HG03469 (cell line): ENCODE measurements around the gene MRPS34.

ENCODE experiments used
- ATAC-seq: cut with Tn5 transposase; IDR thresholded peaks from one replicate; pipeline ENCODE4 v1.9.1; 2021; ENCODE audit warnings: mild to moderate bottlenecking, moderate library complexity, moderate number of reproducible peaks; ENCODE audit not compliant: unreplicated experiment

Gene MRPS34

DNA sequence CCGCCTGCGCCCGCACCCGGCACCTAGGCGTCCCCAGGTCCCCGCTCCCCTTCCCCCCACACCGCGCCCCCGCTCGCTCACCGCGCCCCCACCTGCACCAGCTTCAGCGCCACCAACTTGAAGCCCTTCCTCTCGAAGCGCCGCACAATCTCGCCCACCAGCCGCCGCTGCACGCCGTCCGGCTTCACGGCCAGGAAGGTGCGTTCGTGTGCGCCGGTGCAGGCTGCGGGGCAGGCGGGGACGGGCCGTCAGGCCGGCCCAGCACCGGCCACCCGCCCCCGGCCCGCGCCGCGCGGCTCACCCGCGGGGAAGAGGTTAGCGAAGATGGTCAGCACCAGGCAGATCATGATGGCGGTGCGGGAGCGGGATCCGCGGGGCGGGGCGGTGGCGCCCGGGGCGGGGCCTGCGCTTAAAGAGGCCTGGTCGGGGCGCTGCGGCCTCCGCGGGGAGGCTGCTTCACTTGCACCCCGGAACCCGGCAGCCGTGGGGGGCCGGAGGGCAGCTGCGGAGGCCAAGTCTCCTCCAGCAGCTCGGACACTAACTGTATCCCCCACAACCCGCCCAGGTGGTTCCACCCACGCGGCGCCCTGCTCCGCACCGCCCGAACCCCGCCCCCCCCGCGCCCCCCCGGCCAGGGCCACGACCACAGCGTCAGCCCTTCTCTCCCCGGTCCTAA lies 1.6 kb downstream of the MRPS34 start, which contains the start of gene NME3:
Gene NME3 (minus strand): TSS at position 356 of the 676 bp plus-strand sequence. CDS start 9 bp downstream, at position 347.
- ATAC-seq: no peak

GRCh38 chr16:1770328-1771187 lies 2.4 kb downstream of the MRPS34 start:
- no peak for ATAC-seq

DNA sequence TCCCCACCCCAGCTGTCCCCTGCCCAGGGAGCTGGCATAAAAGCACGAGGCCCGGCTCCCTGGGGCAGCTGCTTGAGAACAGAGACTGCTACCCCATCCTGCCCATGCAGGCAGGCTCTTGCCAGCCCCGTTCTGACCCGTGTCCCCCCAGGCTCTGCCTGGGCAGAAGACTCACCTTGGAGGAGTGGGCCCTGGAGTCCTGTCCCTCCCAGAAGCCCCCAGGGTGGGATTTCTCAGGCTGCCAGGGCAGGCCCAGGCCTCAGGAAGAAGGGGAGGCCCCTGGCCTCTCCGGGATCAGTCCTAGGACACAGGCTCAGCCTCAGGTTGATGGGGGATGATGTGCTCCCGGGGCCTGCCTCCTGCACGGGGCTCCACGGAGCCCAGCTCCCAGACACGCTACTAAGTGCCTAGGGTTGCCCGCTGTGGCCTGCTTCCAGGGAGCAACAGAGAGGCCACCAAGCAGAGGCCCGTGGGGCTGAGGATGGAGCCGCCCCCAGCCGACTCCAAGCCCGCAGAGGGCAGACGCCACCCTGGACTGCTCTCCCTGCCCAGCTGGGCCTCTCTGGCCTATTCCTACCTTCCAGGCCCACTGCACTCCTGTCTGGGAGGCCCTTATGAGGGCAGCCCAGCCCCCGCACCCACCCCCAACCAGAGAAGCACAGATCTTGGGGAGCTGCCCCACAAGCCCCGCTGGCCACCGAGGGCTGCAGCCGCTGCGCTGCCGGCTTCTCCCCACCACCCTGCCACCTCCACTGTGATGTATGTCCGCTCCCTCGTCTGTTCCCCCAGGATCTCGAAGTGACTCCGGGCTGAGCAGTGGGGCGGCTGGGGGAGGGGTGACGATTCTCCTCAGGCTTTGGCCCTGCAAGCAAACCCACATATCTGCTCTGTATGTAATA lies 3.3 kb downstream of the MRPS34 start:
- no peak for ATAC-seq

DNA sequence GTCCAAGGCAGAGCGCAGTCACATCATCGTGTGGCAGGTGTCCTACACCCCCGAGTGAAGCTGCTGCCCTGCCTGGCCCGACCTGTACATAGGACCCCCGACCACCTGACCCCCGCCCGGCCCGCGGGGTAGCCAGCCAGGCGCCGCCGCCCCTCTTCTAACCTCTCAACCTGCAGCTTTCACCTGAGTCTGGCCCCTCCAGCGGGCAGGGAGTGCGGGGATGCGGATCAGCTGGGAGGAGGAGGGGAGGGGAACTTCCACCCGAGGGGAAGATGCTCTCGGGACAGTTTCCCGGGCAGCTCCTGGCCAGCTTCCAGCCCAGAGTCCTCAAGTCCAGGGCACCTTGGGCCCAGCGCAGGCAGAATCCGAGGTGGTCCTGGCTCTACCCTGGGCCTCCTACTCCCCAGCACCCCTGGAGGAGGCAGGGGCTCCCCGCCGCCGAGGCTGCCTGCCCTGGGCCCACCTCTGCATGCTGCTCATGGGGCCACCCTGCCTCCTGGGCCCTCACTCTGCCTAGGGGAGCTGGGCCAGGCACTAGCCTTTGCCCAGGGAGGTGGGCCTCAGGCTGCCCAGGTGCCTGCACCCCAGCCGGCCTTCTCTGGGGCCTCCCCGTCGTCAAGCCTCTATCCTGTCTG lies 4.0 kb downstream of the MRPS34 start:
- no peak for ATAC-seq

- no peak for ATAC-seq
Observed at GRCh38 chr16:1768061-1768766, 4.7 kb downstream of the MRPS34 start.

GRCh38 chr16:1767116-1767994 lies 5.6 kb downstream of the MRPS34 start:
- ATAC-seq: no peak

GRCh38 chr16:1766701-1767100 lies 6.2 kb downstream of the MRPS34 start:
- ATAC-seq: no peak

GRCh38 chr16:1766231-1766630 lies 6.7 kb downstream of the MRPS34 start:
- ATAC-seq: no peak

DNA sequence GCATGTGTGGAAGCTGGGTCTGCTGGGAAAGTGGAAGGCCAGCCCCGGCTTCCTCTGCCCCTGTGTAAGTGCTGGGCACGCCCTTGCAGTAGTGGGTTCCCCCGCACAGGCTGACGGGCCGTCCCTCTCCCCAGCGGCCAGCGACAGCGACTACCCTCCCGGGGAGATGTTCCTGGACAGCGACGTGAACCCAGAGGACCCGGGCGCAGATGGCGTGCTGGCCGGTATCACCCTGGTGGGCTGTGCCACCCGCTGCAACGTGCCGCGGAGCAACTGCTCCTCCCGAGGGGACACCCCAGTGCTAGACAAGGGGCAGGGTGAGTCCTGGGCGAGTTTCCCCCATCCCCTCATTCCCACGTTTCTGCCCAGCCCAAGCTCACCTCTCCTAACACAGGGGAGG lies 7.1 kb downstream of the MRPS34 start:
- no peak for ATAC-seq

DNA sequence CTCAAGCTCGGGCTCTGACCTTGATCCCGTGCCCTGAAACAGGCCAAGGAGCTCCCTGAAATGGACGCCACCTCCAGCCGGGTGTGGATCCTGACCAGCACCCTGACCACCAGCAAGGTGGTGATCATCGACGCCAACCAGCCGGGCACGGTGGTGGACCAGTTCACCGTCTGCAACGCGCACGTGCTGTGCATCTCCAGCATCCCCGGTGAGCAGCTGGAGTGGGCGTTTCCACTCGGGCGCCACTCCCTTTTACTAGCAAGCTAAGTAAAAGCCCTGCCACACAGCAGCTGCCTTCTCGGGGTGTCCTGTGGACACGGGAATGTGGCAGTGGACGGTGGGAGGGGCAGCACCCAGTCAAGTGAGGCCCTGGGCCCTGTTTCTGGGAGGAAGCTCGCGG lies 8.0 kb downstream of the MRPS34 start:
- no peak for ATAC-seq

DNA sequence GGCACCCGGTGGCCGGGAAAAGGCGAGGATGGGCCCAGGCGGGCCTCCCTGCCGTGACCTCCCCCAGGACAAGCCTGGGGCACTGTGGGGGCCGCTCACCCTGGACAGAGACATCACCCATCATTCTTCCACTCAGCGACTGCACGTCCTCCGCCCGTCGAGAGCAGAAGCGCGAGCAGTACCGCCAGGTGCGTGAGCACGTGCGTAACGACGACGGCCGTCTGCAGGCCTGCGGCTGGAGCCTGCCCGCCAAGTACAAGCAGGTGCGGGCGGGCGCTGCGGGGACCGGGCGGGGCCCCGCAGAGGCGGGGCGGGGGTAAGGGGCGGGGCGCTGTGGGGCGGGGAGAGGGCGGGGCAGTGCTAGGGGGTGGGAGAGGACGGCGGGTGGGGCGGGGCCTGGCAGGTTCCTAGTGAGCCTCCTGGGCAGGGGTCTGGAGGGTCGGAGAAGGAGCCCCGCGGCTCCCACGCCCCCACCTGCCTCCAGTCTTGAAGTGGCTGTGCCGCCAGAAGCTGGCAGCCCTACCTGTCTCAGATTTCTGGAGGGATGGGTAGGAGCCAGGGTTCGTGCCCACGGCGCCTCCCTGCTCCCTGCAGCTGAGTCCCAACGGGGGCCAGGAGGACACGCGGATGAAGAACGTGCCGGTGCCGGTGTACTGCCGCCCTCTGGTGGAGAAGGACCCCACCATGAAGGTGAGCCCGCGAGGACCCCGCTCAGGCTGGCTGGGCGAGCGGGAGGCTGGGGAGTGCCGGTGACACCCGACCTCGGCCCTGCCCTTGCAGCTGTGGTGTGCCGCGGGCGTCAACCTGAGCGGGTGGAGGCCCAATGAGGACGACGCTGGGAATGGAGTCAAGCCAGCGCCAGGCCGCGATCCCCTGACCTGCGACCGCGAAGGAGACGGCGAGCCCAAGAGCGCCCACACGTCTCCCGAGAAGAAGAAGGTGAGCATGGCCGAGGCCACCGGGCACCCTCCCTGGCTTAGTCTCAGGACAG lies 9.1 kb downstream of the MRPS34 start:
- no peak for ATAC-seq

- ATAC-seq: no peak
Observed at GRCh38 chr16:1762879-1763520, 9.9 kb downstream of the MRPS34 start.

- ATAC-seq: no peak
Observed at GRCh38 chr16:1762196-1762878, 10.6 kb downstream of the MRPS34 start.

GRCh38 chr16:1761751-1762150 lies 11.2 kb downstream of the MRPS34 start:
- ATAC-seq: no peak

GRCh38 chr16:1760911-1761310 lies 12.0 kb downstream of the MRPS34 start:
- ATAC-seq: no peak

DNA sequence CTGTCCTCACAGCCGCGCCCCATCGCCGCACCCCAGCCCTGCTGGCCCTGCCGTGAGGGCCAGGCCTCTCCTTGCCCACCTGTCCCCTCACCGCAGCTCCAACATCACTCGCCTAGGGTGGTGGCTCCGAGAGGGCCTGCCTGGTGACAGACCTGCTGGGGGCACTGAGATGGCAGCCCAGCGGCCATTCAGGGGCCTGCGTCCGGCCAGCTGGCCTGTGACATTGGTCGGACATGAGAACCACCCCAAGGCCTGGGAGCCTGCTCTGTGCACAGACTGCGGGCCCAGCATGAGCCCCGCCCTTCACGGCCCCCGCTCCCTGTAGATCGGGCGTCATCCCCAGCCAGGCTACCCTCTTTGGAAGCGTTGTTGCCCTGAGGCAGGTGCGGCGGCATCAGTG lies 13.4 kb downstream of the MRPS34 start:
- ATAC-seq: no peak

- no peak for ATAC-seq
Observed at GRCh38 chr16:1758923-1759322, 14.0 kb downstream of the MRPS34 start.
